SK-N-SH treated with all-trans-retinoic acid at 6 μM for 48 hours (cell line): ENCODE data around the gene NPLOC4.

Source experiments
- ATAC-seq: fragments of 200-7000 bp; cut with Tn5 transposase; 3 replicates; pipeline ENCODE4 v1.9.1; 2020; ENCODE audit warnings: mild to moderate bottlenecking, moderate library complexity
- ARNTL ChIP-seq: fragments of 450-650 bp; formaldehyde crosslinking; IDR thresholded peaks from 2 replicates; pipeline ENCODE4 v1.5.0; 2020; ENCODE audit warnings: low read depth, mild to moderate bottlenecking, moderate library complexity, borderline replicate concordance
- BACH2 ChIP-seq: fragments of 250-450 bp; sonication (Bioruptor Pico); IDR thresholded peaks from 2 replicates; pipeline ENCODE4 v1.9.0; 2021; ENCODE audit warnings: mild to moderate bottlenecking, borderline replicate concordance
- CSDC2 ChIP-seq: fragments of 250-450 bp; sonication (Bioruptor Pico); IDR thresholded peaks from 2 replicates; pipeline ENCODE4 v1.5.0; 2020; ENCODE audit warnings: mild to moderate bottlenecking, moderate library complexity
- ISL1 ChIP-seq: fragments of 250-450 bp; sonication (Bioruptor Pico); IDR thresholded peaks from 2 replicates; pipeline ENCODE4 v2.1.2; 2022; ENCODE audit warnings: mild to moderate bottlenecking, moderate library complexity
- OSR1 ChIP-seq: fragments of 250-450 bp; sonication (Bioruptor Pico); IDR thresholded peaks from 2 replicates; pipeline ENCODE4 v1.8.0; 2022; ENCODE audit warnings: moderate library complexity, mild to moderate bottlenecking, inconsistent platforms
- PPARA ChIP-seq: fragments of 250-450 bp; sonication (Bioruptor Pico); IDR thresholded peaks from 2 replicates; pipeline ENCODE4 v1.5.0; 2020; ENCODE audit warnings: mild to moderate bottlenecking, borderline replicate concordance
- RARB ChIP-seq: fragments of 250-450 bp; sonication (Bioruptor Pico); IDR thresholded peaks from 2 replicates; pipeline ENCODE4 v1.8.0; 2021; ENCODE audit warnings: mild to moderate bottlenecking, moderate library complexity
- SNAI2 ChIP-seq: fragments of 250-450 bp; sonication (Bioruptor Pico); IDR thresholded peaks from 2 replicates; pipeline ENCODE4 v1.5.0; 2020; ENCODE audit warnings: mild to moderate bottlenecking, moderate library complexity
- TCF4 ChIP-seq: fragments of 250-450 bp; sonication (Bioruptor Pico); IDR thresholded peaks from 2 replicates; pipeline ENCODE4 v1.8.0; 2021; ENCODE audit warnings: mild to moderate bottlenecking, moderate library complexity, borderline replicate concordance
- TOX ChIP-seq: fragments of 250-450 bp; sonication (Bioruptor Pico); IDR thresholded peaks from 2 replicates; pipeline ENCODE4 v1.8.0; 2021; ENCODE audit warnings: mild to moderate bottlenecking, moderate library complexity, borderline replicate concordance
- ZC3H10 ChIP-seq: fragments of 250-450 bp; sonication (Bioruptor Pico); IDR thresholded peaks from 2 replicates; pipeline ENCODE4 v1.5.1; 2021; ENCODE audit warnings: mild to moderate bottlenecking, moderate library complexity
- ZFP3 ChIP-seq: fragments of 250-450 bp; sonication (Bioruptor Pico); IDR thresholded peaks from 2 replicates; pipeline ENCODE4 v1.5.0; 2020; ENCODE audit warnings: mild to moderate bottlenecking, moderate library complexity
- ZFP30 ChIP-seq: fragments of 450-650 bp; formaldehyde crosslinking; IDR thresholded peaks from 2 replicates; pipeline ENCODE4 v1.5.0; 2022; ENCODE audit warnings: mild to moderate bottlenecking, moderate library complexity
- ZNF8 ChIP-seq: fragments of 450-650 bp; formaldehyde crosslinking; IDR thresholded peaks from 2 replicates; pipeline ENCODE4 v1.5.0; 2020; ENCODE audit warnings: mild to moderate bottlenecking, moderate library complexity
- TF ChIP-seq, protein P1 (sequence below): fragments of 250-450 bp; sonication (Bioruptor Pico); IDR thresholded peaks from 2 replicates; pipeline ENCODE4 v1.8.0; 2021; ENCODE audit warnings: low read depth, mild to moderate bottlenecking, moderate library complexity, borderline replicate concordance
- TF ChIP-seq, protein P2 (sequence below): fragments of 250-450 bp; sonication (Bioruptor Pico); IDR thresholded peaks from 2 replicates; pipeline ENCODE4 v1.5.1; 2021; ENCODE audit warnings: mild to moderate bottlenecking, moderate library complexity
- TF ChIP-seq, protein P3 (sequence below): fragments of 250-450 bp; sonication (Bioruptor Pico); IDR thresholded peaks from 2 replicates; pipeline ENCODE4 v1.5.0; 2020; ENCODE audit warnings: mild to moderate bottlenecking, moderate library complexity

The NPLOC4 gene

DNA sequence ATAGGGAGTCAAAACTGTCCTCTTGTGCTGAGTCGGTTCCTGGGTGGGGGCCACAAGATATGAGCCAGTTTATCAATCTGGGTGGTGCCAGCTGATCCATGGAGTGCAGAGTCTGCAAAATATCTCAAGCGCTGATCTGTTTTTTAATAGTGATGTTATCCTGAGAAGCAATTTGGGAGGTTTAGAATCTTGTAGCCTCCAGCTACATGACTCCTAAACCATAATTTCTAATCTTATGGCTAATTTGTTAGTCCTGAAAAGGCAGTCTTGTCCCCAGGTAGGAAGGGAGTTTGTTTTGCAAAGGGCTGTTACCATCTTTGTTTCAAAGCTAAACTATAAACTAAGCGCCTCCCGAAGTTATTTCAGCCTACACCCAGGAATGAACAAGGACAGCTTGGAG, 1.8 kb upstream of the NPLOC4 start:
- ATAC-seq, result no peak
- no peak for TF ChIP-seq ZFP3 (CRISPR knock-in tag)

DNA sequence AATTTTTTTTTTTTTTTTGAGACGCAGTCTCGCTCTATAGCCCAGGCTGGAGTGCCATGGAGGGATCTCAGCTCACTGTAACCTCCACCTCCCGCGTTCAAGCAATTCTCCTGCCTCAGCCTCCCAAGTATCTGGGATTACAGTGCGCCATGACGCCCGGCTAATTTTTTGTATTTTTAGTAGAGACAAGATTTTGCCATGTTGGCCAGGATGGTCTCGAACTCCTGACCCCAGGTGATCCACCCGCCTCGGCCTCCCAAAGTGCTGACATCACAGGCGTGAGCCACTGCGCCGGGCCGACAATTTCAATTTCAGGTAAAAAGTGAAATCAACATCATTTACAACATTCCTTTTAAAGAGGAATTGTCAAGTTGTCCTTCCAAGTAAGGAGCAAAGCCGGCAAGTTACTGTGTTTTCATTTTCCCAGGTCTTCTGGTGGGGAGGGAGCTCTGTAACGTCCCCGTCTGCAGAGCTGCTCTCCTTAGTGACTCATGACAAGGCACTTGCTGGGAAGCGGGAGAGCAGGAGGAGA, 873 bp downstream of the NPLOC4 start:
- no peak for TF ChIP-seq RARB (CRISPR knock-in tag)
- TF ChIP-seq OSR1, result no peak
- TF ChIP-seq, protein P1, sequence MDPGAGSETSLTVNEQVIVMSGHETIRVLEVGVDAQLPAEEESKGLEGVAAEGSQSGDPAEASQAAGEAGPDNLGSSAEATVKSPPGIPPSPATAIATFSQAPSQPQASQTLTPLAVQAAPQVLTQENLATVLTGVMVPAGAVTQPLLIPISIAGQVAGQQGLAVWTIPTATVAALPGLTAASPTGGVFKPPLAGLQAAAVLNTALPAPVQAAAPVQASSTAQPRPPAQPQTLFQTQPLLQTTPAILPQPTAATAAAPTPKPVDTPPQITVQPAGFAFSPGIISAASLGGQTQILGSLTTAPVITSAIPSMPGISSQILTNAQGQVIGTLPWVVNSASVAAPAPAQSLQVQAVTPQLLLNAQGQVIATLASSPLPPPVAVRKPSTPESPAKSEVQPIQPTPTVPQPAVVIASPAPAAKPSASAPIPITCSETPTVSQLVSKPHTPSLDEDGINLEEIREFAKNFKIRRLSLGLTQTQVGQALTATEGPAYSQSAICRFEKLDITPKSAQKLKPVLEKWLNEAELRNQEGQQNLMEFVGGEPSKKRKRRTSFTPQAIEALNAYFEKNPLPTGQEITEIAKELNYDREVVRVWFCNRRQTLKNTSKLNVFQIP (CRISPR knock-in tag), result no peak
- TF ChIP-seq TOX, result no peak
- TF ChIP-seq, protein P2, sequence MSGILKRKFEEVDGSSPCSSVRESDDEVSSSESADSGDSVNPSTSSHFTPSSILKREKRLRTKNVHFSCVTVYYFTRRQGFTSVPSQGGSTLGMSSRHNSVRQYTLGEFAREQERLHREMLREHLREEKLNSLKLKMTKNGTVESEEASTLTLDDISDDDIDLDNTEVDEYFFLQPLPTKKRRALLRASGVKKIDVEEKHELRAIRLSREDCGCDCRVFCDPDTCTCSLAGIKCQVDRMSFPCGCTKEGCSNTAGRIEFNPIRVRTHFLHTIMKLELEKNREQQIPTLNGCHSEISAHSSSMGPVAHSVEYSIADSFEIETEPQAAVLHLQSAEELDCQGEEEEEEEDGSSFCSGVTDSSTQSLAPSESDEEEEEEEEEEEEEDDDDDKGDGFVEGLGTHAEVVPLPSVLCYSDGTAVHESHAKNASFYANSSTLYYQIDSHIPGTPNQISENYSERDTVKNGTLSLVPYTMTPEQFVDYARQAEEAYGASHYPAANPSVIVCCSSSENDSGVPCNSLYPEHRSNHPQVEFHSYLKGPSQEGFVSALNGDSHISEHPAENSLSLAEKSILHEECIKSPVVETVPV (CRISPR knock-in tag), result no peak
- TF ChIP-seq ARNTL (CRISPR knock-in tag), result no peak
- TF ChIP-seq, protein P3, sequence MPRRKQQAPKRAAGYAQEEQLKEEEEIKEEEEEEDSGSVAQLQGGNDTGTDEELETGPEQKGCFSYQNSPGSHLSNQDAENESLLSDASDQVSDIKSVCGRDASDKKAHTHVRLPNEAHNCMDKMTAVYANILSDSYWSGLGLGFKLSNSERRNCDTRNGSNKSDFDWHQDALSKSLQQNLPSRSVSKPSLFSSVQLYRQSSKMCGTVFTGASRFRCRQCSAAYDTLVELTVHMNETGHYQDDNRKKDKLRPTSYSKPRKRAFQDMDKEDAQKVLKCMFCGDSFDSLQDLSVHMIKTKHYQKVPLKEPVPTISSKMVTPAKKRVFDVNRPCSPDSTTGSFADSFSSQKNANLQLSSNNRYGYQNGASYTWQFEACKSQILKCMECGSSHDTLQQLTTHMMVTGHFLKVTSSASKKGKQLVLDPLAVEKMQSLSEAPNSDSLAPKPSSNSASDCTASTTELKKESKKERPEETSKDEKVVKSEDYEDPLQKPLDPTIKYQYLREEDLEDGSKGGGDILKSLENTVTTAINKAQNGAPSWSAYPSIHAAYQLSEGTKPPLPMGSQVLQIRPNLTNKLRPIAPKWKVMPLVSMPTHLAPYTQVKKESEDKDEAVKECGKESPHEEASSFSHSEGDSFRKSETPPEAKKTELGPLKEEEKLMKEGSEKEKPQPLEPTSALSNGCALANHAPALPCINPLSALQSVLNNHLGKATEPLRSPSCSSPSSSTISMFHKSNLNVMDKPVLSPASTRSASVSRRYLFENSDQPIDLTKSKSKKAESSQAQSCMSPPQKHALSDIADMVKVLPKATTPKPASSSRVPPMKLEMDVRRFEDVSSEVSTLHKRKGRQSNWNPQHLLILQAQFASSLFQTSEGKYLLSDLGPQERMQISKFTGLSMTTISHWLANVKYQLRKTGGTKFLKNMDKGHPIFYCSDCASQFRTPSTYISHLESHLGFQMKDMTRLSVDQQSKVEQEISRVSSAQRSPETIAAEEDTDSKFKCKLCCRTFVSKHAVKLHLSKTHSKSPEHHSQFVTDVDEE (CRISPR knock-in tag), result no peak
- TF ChIP-seq TCF4 (CRISPR knock-in tag), result no peak
- no peak for TF ChIP-seq BACH2 (CRISPR knock-in tag)
- TF ChIP-seq CSDC2 (CRISPR knock-in tag), result no peak
- no peak for TF ChIP-seq ZC3H10 (CRISPR knock-in tag)
- no peak for TF ChIP-seq ISL1 (CRISPR knock-in tag)
- no peak for TF ChIP-seq SNAI2 (CRISPR knock-in tag)
- no peak for TF ChIP-seq ZFP30
- ATAC-seq, result peak; percentile 77

DNA sequence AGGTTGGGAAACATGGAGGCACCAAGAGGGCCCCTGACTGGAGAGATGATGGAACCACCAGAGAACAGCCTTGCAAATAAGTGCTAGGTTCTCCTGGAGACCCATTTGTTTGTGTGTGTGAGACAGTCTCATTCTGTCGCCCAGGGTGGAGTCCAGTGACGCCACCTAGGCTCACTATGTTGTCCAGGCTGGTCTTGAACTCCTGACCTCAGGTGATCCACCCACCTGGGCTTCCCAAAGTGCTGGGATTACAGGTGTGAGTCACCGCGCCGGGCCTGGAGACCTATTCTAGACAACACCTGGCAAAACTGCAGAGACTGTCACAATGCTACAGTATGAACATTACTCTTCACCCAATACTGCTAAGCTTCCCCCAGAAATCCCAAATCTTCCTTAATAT, 1.5 kb downstream of the NPLOC4 start:
- TF ChIP-seq ZFP3 (CRISPR knock-in tag), result no peak
- TF ChIP-seq ISL1 (CRISPR knock-in tag), result no peak
- no peak for ATAC-seq

DNA sequence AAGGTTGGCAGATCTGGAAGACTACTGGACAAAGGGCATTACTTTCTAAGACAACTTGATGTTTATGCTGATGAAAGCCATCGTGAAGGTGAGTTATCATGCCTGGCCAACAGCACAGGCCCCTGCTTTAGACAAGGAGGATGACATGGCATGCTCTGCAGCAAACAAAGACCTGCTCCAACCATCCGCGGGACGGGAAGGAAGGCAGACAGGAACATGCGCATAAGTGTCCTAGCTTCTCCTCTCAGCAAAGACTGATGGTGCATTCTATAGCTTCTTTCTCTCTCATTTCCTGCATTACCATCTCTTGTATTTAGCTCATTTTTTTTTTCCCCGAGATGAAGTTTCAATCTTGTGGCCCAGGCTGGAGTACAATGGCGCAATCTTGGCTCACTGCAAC, 5.4 kb downstream of the NPLOC4 start:
- no peak for ATAC-seq
- TF ChIP-seq ZNF8 (CRISPR knock-in tag) (no peak), SNAI2 (CRISPR knock-in tag) (no peak)

DNA sequence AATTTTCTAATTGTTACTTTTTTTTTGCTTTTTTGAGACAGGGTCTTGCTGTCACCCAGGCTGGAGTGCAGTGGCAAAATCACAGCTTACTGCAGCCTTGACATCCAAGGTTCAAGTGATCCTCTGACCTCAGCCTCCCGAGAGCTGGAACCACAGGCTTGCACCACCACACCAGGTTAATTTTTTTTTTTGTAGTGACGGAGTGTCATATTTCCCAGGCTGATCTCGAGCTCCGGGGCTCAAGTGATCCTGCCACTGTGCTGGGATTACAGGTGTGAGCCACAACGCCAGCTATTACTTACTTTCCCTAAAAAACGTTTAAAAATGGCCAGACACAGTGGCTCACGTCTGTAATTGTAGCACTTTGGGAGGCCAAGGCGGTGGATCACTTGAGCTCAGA, 6.6 kb downstream of the NPLOC4 start:
- ATAC-seq, result no peak
- TF ChIP-seq ZFP3 (CRISPR knock-in tag) (no peak), CSDC2 (CRISPR knock-in tag) (no peak), PPARA (CRISPR knock-in tag) (no peak), ZC3H10 (CRISPR knock-in tag) (no peak), TCF4 (CRISPR knock-in tag) (no peak), OSR1 (no peak), BACH2 (CRISPR knock-in tag) (no peak), SNAI2 (CRISPR knock-in tag) (no peak), ARNTL (CRISPR knock-in tag) (no peak)
- TF ChIP-seq, protein P2 (CRISPR knock-in tag), result no peak
